Breast epithelium (tissue), 3 donors: Measurements from ENCODE around the gene MYOF.

ENCODE experiments used
- POLR2A ChIP-seq: fragments of 450-650 bp; IDR thresholded peaks from one replicate; pipeline ENCODE4 v1.6.1; 2016; ENCODE audit warnings: antibody characterized with exemption, mild to moderate bottlenecking, moderate library complexity
- POLR2AphosphoS5 ChIP-seq, 3 donors: sonication (generic); formaldehyde crosslinking; IDR thresholded peaks; one replicate each; pipeline ENCODE4 v1.6.1; 2017; ENCODE audit warnings: antibody characterized with exemption in 3 of 3
- TF ChIP-seq, protein P1 (sequence below), 3 donors: fragments of 450-650 bp; IDR thresholded peaks; one replicate each; pipeline ENCODE4 v1.5.1; 2016 to 2017; ENCODE audit warnings: antibody characterized with exemption in 3 of 3, mild to moderate bottlenecking in 3 of 3, moderate library complexity in 3 of 3

DNA sequence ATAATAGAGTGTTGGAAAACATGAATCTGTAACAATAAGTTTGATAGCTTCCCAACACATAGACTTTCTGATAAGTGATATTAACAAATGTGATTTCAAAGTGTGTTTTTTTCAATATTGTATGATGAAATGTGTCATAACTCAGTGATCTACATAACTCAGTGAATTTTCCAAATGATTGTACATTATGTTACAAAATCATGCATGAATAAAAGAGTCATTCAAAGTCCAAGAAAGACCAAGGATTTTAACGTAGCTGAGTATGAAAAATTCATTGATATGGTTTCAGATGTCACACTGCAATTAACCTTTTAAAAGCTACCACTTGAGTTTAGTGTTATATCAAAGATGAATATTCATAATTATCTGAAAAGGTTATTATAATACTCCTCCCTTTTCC, 111.2 kb downstream of the MYOF start:
- TF ChIP-seq, protein P1, sequence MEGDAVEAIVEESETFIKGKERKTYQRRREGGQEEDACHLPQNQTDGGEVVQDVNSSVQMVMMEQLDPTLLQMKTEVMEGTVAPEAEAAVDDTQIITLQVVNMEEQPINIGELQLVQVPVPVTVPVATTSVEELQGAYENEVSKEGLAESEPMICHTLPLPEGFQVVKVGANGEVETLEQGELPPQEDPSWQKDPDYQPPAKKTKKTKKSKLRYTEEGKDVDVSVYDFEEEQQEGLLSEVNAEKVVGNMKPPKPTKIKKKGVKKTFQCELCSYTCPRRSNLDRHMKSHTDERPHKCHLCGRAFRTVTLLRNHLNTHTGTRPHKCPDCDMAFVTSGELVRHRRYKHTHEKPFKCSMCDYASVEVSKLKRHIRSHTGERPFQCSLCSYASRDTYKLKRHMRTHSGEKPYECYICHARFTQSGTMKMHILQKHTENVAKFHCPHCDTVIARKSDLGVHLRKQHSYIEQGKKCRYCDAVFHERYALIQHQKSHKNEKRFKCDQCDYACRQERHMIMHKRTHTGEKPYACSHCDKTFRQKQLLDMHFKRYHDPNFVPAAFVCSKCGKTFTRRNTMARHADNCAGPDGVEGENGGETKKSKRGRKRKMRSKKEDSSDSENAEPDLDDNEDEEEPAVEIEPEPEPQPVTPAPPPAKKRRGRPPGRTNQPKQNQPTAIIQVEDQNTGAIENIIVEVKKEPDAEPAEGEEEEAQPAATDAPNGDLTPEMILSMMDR (IDR thresholded peaks at IDR 0.05) = no peak
- no peak for TF ChIP-seq POLR2A
- no peak for TF ChIP-seq POLR2AphosphoS5 (IDR thresholded peaks at IDR 0.05)
